ENCODE data around the gene GSC.

DNA sequence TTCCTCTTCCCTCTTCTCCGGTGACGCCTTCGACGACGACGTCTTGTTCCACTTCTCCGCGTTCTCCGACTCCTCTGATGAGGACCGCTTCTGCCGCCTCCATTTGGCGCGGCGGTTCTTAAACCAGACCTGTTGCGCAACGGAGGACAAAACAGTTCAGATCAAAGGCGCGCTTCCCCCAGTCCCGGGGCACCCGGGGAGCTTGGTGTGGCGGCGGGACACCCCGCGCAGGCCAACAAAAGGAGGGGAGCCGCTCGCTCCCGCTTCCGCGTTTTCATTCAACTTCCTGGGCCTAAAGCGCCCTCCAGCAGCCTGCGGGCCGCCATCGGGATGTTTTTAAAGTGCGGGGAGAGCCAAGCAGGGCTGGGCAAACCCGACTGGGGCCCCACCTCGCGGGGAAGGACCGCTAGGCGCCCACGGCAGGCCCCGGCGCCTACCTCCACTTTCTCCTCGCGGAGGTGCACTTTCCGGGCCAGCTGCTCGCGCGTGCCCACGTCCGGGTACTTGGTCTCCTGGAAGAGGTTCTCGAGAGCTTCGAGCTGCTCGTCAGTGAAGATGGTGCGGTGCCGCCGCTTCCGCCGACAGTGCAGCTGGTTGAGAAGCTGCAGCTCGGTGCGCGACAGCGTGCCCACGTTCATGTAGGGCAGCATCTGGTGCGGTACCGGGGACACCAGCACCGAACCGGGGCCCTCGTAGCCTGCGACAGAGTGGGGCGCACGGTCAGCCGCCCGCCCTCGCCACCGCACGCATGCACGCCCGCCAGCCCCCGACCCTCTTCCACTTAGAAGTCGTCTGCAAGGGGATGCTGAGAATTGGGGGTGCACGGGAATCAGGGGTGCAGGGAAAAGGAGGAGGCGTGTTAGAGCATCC, 1.2 kb downstream of the GSC start:
- TF ChIP-seq, protein P1, sequence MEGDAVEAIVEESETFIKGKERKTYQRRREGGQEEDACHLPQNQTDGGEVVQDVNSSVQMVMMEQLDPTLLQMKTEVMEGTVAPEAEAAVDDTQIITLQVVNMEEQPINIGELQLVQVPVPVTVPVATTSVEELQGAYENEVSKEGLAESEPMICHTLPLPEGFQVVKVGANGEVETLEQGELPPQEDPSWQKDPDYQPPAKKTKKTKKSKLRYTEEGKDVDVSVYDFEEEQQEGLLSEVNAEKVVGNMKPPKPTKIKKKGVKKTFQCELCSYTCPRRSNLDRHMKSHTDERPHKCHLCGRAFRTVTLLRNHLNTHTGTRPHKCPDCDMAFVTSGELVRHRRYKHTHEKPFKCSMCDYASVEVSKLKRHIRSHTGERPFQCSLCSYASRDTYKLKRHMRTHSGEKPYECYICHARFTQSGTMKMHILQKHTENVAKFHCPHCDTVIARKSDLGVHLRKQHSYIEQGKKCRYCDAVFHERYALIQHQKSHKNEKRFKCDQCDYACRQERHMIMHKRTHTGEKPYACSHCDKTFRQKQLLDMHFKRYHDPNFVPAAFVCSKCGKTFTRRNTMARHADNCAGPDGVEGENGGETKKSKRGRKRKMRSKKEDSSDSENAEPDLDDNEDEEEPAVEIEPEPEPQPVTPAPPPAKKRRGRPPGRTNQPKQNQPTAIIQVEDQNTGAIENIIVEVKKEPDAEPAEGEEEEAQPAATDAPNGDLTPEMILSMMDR (IDR thresholded peaks at IDR 0.05 in 4 of 5, conservative IDR thresholded peaks at IDR 0.05 in 1 of 5) = no peak
- TF ChIP-seq POLR2A (IDR thresholded peaks at IDR 0.05) = peak in 1 of 2 donors; percentile 26

All from gastrocnemius medialis (tissue), 4 donors.